NOMO-1 treated with dmso at 0.1 percent for 144 hours (cell line): ENCODE measurements around the gene NFKB2.
A peak's percentile ranks its signal among the peaks of the same experiment; 100 is the strongest.

ENCODE experiments used
- DNase-seq: peaks from one replicate; lab custom pipeline; 2025; ENCODE audit not compliant: unreplicated experiment; lab: John Stamatoyannopoulos, UW

NFKB2 gene

GRCh38 chr10:102394079-102394800 lies 1.3 kb upstream of the NFKB2 start:
- peak; percentile 82 for DNase-seq

GRCh38 chr10:102394801-102395399 lies 605 bp upstream of the NFKB2 start:
- no peak for DNase-seq

GRCh38 chr10:102396317-102396650 lies 779 bp downstream of the NFKB2 start:
- no peak for DNase-seq

GRCh38 chr10:102396730-102397151 lies 1.2 kb downstream of the NFKB2 start:
- no peak for DNase-seq

- DNase-seq, result no peak
Observed at GRCh38 chr10:102397222-102398171, 2.0 kb downstream of the NFKB2 start.

GRCh38 chr10:102398172-102399020 lies 2.9 kb downstream of the NFKB2 start:
- no peak for DNase-seq

- DNase-seq, result peak; percentile 86
Observed at GRCh38 chr10:102399217-102400021, 3.9 kb downstream of the NFKB2 start.

GRCh38 chr10:102400076-102400475 lies 4.6 kb downstream of the NFKB2 start:
- no peak for DNase-seq

GRCh38 chr10:102400598-102401341 lies 5.3 kb downstream of the NFKB2 start:
- no peak for DNase-seq

GRCh38 chr10:102401342-102401654 lies 5.8 kb downstream of the NFKB2 start:
- DNase-seq, result no peak

GRCh38 chr10:102401735-102402511 lies 6.4 kb downstream of the NFKB2 start:
- no peak for DNase-seq

- DNase-seq, result no peak
Observed at GRCh38 chr10:102402512-102402896, 7.0 kb downstream of the NFKB2 start.

GRCh38 chr10:102403115-102403514 lies 7.6 kb downstream of the NFKB2 start:
- no peak for DNase-seq

GRCh38 chr10:102404361-102405107 lies 9.0 kb downstream of the NFKB2 start:
- no peak for DNase-seq

GRCh38 chr10:102405108-102405571 lies 9.6 kb downstream of the NFKB2 start:
- DNase-seq, result no peak

GRCh38 chr10:102405632-102406031 lies 10.1 kb downstream of the NFKB2 start:
- DNase-seq, result no peak

GRCh38 chr10:102406815-102407214 lies 11.3 kb downstream of the NFKB2 start:
- no peak for DNase-seq
